Left colon (tissue), 2 donors: ENCODE measurements around the gene EIF4A3. TPM values are rescaled to one million over a fixed set of nuclear protein-coding genes. Genes with fewer than 3 reads are reported as not detected.

ENCODE experiments used
- ATAC-seq: fragments of 200-7000 bp; cut with Tn5 transposase; one replicate; pipeline ENCODE4 v1.9.1; 2020; ENCODE audit warnings: mild to moderate bottlenecking, moderate library complexity
- DNase-seq, 2 donors: peaks; one replicate each; pipeline ENCODE4 v3.0.0-alpha.2; 2020
- intact Hi-C, 2 donors: fragments of 100-400 bp; cut with DNase I in 1 of 2; cut with micrococcal nuclease in 1 of 2; formaldehyde crosslinking; loops; one replicate each; pipeline versions ENCODE4 v1.11.2 to v1.14.0; 2022; cut with DNase I, micrococcal nuclease
- long read RNA-seq: library from polyadenylated mRNA; unstranded; transcript quantifications from one replicate; pipeline ENCODE4 v2.0.0, GENCODE V29; 2021
- total RNA-seq, 2 donors: library from RNA; stranded (reverse); fragmentation: NEBNext Ultra II Directional; extraction: Animal tissue kit (Norgen Biotek cat#: 25700); gene quantifications; one replicate each; pipeline ENCODE4 v1.2.1, GENCODE V29; 2021
- donor health status: DM: no; HTN: no; CAD: no.
- donor health status: DM: yes; HTN: yes; CAD: no.

EIF4A3 gene
- 10 to 100 TPM; 65.5 to 69.9 TPM for total RNA-seq
- long read RNA-seq, transcript EIF4A3-201 (12 exons, 1,734 nt), result major isoform, 133 of 137 reads
- long read RNA-seq, partial matches to known transcripts, result 1 of 137 reads
- long read RNA-seq, other reads (novel, unspliced or antisense), result 3 of 137 reads

DNA sequence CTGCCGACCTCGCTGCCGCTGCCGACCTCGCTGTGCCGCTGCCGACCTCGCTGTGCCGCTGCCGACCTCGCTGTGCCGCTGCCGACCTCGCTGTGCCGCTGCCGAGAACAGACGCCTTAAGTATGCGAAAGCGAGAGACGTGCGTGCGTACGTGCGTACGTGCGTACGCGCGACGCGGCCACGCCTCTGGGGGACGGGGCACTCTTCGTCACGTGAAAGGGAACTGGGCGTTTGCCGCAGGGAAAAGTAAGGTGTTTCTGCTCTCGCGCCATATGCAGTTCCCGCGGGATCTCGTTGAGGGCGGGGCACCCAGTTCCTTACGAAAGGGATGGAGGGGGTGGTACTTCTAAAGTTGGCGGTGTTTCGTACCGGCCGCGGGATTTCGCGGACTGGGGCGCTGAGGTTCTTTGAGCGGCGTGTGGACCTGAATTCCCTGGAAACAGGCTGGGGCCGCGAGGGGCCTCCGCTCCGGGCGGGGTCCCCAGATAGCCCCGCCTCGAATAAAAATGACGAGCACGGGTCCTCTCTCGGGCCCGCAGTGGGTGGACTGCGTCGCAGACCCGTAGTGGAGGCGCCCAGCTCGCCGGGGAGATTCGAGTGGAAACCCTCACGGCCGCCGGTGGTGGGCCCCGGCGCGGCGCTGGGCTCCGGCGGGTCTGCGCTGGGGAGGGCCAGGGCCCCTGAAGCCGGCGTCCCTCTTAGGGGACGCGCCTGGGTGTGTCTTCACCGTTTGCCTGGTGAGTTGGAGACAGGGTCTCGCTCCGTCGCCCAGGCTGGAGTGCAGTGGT is at the start of gene EIF4A3:
Gene EIF4A3 (minus strand): TSS at position 94 of the 788 bp plus-strand sequence. CDS start 167 bp downstream, outside the sequence.
- DNase-seq (peak; percentile 99), ATAC-seq (peak; percentile 95)
- intact Hi-C loops, result no loop called here

DNA sequence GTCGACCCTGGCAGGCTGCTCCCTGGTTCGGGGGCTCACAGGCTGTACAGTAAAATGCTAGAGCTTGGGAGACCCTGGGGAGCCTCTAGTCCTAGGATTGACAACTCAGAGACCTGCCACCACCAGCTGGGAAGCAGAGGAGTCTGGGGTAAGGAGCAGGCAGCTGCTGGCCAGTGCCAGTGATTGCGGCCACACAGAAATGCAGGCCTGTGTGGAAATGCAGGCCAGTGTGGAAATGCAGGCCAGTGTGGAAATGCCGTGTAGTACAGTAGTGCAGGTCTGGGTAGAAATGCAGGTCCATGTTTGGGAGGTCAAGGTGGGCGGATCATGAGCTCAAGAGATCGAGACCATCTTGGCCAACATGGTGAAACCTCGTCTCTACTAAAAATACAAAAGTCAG is 49.7 kb upstream of the EIF4A3 start:
- intact Hi-C loops, result no loop called here
- no peak for ATAC-seq

DNA sequence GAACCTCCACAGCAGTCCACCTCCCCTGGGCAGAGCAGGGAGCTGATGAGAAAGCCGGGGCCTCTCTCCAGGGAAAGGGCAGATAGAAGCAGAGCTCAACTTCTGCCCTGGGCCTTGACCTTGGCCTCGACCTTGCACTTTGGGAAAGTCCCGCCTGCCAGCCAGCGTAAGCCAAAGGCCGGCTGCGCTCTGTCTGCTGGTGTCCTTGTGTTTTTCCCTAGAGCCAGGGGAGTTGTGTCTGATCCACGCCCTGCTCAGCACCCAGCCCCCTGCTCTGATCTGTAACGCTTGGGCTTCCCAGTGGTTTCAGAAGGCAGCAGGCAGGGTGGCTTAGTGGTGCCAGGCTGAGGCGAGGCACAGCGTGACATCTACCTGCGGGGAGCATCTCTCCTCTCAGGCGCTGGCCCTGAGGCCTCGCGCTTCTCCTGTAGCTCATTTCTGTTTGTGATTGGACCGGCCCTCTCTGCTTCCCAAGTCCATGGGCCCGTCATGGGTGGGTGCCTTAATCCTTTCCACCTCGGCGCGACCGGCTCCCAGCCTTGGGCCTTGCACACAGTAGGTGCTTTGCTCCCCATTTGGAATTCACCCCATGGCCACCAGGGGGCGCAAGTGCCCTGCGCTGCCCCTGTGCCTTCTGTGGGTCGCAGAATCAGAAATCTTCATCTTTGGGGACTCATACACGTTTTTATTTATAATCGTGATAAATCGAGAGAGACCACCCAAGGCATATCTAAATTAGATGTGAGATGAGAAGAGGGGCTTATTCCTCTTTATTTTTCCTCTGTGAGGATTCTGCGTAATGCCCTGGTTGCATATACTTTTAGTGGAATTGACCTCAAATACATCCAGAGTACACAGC is 49.0 kb upstream of the EIF4A3 start:
- intact Hi-C loops, result no loop called here
- ATAC-seq, result no peak
- DNase-seq, result no peak

More for the DNA sequence above, 49.7 kb upstream of the EIF4A3 start:
- DNase-seq, result no peak

DNA sequence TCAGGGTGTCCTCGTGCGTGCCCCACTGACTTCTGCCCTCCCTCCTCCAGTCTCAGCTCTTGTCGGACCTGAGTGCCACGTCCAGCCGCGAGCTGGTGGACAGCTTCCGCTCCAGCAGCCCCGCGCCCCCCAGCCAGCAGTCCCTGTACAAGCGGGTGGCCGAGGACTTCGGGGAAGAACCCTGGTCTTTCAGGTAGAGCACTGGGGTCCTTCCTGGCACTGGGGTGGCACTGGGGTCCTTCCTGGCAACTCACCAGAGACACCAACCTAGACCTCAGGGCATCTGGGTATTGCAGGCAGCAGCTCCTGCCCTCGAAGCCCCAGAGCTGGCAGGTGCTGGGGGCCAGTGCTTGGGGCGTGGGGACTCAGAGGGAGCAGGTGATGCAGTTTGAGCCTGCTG is 48.2 kb upstream of the EIF4A3 start:
- ATAC-seq (no peak), DNase-seq (no peak)
- intact Hi-C loops, result no loop called here

DNA sequence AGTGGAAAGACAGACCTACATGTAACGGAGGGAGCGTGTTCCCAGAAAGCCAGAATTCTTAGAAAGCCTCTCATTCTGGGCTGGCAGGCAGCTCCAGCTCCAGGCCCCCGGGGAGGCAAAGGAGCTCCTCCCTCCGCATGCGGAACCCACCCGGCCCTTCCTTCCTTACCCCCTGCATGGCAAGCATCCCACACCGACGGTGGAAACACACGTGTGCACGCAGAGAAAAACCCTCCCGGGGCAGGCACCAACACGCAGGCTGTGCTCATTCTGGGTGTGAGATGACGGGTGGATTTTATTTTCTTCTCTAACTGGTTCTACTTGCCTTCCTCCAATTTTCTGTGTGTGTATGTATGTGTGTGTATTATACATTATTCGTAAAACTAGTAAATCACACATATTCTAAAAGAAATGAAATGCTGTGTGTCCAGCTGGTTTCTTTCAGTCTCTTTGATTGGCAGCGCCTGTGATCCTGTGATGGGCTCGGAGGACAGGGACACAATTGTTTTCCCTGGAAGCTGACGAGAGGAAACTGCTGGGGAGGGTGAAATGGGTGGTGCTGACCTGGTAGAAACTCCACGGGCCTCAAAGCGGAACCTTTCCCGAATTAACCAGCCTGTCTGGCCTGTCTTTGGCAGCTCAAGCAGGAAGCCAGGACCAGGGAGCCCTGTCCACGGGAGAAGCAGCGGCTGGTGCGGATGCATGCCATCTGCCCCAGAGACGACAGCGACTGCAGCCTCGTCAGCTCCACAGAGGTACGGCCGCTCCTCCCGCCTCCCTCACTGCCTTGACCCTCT is 45.1 kb upstream of the EIF4A3 start:
- ATAC-seq (peak; percentile 79), DNase-seq (peak in 1 of 2 donors; percentile 47)
- intact Hi-C loops, result no loop called here

DNA sequence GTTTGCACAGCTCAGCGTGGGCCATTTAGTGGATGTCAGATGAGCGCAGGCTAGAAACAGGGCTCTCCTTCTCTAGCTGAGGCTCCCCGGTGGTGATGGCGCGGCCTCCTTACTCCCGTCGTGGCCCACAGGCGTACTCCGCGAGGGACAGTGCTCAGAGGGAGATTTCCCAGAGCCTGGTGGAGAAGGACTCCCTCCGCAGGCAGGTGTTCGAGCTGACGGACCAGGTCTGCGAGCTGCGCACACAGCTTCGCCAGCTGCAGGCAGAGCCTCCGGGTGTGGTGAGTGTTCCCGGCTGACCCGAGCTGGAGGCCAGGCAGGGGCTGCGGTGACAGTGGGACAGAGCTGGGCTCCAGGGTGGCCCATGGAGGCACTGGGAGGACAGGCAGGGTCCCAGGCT is 44.3 kb upstream of the EIF4A3 start:
- ATAC-seq, result no peak
- intact Hi-C loops, result no loop called here

DNA sequence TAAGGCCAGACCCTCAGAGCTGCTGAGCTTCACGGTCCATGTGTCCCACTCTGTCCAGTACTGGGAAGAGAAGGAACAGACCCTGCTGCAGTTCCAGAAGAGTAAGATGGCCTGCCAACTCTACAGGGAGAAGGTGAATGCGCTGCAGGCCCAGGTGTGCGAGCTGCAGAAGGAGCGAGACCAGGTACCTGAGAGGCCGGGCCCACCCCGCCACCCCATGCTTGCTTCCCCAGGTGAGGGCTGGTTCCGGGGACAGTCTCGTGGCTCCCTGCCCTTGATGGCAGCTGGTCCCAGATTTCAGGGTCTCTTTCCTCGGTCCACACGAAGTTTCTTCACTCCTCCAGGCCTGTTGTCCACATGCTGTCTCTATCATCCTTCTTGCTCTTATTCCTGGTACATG is 43.8 kb upstream of the EIF4A3 start:
- intact Hi-C loops, result no loop called here

More for the DNA sequence above, 44.3 kb upstream of the EIF4A3 start:
- no peak for DNase-seq

DNA sequence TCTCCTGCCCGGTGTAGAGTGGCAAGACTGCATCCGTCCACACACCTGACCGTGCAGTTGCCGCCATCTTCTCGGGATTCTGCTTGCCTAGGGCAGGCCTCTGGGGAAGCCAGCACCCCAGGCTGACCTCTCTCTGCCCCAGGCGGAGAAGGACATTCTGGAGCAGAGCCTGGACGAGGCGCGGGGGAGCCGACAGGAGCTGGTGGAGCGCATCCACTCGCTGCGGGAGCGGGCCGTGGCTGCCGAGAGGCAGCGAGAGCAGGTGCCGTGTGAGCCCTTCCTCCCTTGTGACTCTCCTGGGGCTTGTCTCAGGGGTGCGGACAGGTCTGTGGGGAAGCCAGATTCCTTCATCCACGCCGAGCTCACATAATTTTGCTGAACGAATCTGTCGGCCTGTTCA is 42.7 kb upstream of the EIF4A3 start:
- intact Hi-C loops, result no loop called here
- ATAC-seq, result no peak

More for the DNA sequence above, 43.8 kb upstream of the EIF4A3 start:
- ATAC-seq, result no peak
- DNase-seq, result no peak

DNA sequence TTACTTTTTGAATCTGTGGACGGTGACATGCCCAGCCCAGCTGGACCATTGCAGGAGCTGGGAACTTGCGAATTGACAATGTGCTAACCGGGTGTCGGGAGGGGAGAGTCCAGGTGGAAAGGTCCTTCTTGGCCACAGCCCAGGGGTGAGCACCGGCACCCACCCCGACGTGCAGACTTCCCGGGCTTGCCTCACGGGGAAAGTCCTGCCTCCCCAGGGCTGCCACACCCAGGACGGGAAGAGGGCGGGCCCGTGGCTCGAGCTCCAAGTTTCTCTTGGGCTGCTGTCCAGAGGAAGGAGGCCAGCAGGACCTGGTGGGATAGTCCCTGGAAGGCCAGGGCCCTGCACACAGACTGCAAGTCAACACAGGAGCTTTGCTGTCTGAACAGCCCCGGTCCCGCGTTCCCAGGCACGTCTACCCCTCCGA is 40.6 kb upstream of the EIF4A3 start:
- DNase-seq (peak; percentile 71 to 76), ATAC-seq (peak; percentile 90)
- intact Hi-C loops, result no loop called here

More for the DNA sequence above, 42.7 kb upstream of the EIF4A3 start:
- no peak for DNase-seq

DNA sequence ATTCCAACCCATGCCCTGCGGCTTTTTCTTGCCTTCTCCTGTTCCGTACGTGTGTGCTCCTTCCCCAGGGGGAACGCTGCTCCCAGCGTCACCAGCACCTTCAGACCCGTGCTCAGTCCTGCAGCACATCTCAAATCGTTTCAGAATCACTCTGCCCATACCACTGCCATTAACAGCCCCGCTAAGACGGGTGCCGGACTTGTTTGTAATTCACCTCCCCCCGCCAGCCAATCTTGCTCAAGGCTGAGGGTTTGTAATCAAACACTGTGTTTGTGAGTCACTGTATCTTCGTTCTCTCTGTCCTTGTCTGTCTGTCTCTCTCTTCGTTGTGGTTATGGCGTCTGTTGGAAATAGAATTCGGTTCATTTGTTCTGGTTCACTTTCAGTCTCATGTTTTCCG is 40.2 kb upstream of the EIF4A3 start:
- DNase-seq (no peak), ATAC-seq (peak; percentile 10)
- intact Hi-C loops, result no loop called here

DNA sequence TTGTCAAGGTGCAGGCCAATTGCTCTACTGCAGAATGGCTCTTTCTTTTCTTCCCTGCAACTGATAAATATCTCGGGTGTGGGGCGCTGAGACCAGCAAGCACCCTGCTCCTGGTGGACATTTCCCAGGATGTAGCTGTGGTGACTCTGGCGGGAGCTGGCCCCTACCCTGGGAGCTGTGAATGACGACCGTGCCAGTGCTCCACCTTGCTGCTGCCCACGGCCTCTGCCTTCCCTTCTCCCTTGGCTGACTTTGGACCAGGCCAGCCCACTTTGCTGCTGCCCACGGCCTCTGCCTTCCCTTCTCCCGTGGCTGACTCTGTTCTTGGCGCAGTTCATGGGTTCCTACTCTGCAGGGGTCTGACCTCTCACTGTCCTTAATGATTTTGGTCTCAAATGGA is 39.0 kb upstream of the EIF4A3 start:
- DNase-seq (no peak), ATAC-seq (no peak)
- intact Hi-C loops, result no loop called here

DNA sequence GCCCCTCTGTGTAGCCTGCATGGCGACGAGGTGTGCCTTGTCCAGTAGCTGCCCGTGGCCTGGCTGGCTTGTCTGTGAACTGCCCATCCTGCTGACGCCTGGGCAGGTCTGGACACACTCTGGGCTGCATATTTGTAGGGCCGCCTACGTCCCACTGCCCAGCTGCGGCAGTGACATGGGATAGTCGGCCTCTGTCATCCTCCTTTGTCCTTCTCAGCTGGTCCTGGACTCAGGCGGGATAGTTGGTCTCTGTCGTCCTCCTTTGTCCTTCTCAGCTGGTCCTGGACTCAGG is 37.4 kb upstream of the EIF4A3 start:
- ATAC-seq, result no peak
- no peak for DNase-seq
- intact Hi-C loops, result no loop called here

DNA sequence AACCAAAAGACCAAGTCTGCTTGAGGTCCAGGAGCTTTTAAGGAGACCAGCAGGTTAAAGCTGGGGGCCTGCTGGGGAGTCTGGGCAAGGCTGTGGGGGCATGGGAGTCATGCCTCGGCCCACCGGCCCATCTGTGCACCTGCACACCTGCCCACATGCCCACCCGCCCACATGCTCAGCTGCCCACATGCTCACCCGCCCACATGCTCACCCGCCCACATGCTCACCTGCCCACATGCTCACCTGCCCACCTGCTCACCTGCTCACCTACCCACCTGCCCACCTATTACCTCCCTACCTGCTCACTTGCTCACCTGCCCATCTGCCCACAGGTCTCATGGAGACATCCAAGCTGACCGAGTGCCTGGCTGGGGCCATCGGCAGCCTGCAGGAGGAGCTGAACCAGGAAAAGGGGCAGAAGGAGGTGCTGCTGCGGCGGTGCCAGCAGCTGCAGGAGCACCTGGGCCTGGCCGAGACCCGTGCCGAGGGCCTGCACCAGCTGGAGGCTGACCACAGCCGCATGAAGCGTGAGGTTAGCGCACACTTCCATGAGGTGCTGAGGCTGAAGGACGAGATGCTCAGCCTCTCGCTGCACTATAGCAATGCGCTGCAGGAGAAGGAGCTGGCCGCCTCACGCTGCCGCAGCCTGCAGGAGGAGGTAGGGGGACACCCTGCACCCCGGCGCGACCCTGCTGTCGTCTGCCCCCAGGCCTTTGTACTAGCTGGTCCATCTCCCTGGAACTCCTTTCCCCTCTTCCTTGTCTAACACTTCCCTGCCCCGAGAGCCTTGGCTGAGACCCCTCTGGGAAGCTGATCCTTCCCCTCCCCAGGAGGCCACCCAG is 36.9 kb upstream of the EIF4A3 start:
- DNase-seq, result no peak
- ATAC-seq, result no peak
- intact Hi-C loops, result no loop called here

DNA sequence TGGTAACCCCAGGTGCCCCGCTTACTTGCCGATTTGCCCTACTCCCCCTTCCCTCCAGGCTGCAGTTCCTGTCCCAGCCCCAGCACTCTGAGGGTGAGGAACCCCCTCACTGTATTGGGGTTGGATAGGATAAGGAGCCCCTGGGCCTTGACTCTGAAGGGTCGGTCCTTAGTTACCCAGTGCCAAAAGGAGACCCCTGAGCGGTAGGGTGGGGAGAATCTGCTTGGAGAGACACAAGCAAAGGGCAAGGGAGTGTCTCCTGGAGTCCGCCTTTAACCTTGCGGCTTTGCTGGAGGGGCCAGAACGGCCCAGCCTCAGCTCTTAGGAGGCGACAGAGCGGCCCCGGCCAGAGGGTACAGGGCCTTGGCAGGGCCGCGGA is 35.9 kb upstream of the EIF4A3 start:
- no peak for DNase-seq
- intact Hi-C loops, result no loop called here
- ATAC-seq, result no peak

DNA sequence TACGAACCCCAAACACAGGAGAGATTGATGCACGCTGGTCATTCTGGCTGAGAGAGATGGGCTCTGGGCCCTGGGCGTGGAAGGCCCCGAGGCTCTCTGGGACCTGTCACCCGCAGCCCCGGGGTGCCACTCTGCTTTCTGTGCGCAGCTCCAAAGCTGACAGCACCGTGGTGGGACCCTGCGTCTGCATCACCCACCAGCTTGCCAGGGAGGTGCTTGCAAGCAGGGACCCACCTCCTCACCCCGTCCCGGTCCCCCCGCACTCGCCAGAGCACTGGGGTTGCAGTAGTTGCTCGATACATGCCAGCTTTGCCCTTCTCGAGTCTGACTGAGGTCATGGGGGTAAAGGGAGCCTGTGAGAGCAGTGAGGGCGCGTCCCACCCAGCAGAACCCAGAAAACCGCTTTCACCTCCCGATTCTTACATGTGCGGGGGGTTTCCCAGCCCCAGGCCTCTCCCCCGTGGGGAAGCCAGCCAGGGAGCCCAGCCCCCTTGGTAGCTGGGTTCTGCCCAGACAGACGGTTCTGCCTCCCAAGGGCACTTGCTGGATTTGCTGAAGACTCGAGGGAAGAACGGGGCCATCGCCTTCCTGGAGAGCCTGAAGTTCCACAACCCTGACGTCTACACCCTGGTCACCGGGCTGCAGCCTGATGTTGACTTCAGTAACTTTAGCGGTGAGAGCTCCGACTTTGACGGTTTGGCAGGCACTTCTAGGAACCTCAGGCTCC is 35.4 kb upstream of the EIF4A3 start:
- DNase-seq (no peak), ATAC-seq (no peak)
- intact Hi-C loops, result no loop called here

DNA sequence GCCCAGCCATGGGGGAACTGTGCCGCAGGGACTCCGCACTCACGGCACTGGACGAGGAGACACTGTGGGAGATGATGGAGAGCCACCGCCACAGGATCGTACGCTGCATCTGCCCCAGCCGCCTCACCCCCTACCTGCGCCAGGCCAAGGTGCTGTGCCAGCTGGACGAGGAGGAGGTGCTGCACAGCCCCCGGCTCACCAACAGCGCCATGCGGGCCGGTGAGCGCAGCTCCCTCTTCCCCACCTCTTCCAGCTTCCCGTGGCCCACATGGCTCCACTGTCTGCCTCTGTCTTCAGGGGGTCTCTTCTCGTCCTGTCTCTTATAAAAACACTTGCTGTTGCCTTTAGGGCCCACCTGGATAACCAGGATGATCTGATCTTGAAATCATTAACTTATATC is 34.5 kb upstream of the EIF4A3 start:
- ATAC-seq (no peak), DNase-seq (no peak)
- intact Hi-C loops, result no loop called here

DNA sequence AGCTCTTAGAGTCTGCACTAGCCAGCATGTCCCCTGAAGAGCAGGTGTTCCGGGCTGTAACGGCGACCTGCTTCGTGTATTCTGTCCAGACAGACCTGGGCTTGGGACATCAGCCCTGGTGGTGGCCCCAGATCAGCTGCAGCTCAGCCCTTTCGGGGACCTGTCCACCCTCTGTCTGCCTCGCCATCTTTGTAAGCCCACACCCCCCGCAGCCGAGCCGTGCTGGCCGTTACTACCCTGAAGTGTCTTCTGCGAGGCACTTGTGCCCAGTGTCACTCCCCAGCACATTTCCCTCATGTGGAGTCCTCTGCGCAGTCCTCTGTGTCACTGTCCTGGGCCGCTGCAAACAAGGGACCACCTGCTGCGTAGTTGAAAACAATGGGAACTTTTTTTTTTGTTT is 33.3 kb upstream of the EIF4A3 start:
- DNase-seq (no peak), ATAC-seq (no peak)
- intact Hi-C loops, result no loop called here
